22Rv1 (cell line): ENCODE measurements around the gene ACADS.

ENCODE experiments used
- H3K27ac ChIP-seq: fragments of 450-650 bp; 2 replicates; pipeline ENCODE4 v1.5.1; 2017
- ZFX ChIP-seq: fragments of 450-650 bp; IDR thresholded peaks from 2 replicates; pipeline ENCODE4 v1.6.1; 2017; ENCODE audit warnings: antibody characterized with exemption, borderline replicate concordance
- TF ChIP-seq, protein P1 (sequence below): fragments of 450-650 bp; IDR thresholded peaks from 2 replicates; pipeline ENCODE4 v1.5.1; 2017; ENCODE audit warnings: mild to moderate bottlenecking

ACADS gene

DNA sequence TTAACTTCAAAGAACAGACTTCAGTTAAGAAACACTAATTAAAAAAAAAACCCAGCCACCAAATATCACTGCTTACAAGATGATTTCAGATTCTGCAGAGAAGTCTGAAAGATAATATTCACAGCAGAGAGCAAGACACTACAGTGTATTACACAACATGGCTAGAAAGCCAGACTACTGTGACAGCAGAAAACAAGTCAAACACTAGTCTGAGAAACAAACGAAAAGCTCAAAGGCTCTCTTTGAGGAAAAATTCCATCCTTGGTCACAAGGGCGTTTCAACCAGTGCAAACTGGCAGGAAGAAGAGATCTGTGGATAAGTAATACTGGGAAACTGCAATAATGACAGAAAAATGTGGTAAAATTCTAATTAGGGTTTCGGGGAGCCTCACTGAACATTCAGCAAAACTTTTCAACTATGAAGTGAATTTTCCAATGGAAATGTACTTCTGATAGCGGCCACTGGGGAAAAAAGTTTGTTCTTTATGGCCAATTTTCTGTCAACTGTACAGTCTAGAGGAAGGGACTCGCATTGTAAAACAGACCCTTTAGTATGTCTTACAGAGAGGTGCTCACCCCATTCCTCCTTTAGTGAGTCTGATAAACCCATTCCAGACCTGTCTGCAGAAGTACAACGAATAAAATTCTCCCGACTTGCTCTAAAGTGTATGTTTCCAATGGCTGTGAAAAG, 50.4 kb downstream of the ACADS start:
- TF ChIP-seq ZFX, result no peak
- TF ChIP-seq, protein P1, sequence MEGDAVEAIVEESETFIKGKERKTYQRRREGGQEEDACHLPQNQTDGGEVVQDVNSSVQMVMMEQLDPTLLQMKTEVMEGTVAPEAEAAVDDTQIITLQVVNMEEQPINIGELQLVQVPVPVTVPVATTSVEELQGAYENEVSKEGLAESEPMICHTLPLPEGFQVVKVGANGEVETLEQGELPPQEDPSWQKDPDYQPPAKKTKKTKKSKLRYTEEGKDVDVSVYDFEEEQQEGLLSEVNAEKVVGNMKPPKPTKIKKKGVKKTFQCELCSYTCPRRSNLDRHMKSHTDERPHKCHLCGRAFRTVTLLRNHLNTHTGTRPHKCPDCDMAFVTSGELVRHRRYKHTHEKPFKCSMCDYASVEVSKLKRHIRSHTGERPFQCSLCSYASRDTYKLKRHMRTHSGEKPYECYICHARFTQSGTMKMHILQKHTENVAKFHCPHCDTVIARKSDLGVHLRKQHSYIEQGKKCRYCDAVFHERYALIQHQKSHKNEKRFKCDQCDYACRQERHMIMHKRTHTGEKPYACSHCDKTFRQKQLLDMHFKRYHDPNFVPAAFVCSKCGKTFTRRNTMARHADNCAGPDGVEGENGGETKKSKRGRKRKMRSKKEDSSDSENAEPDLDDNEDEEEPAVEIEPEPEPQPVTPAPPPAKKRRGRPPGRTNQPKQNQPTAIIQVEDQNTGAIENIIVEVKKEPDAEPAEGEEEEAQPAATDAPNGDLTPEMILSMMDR, result no peak; the same call in 1 of the 2 replicates
- no peak overlapping the region for H3K27ac ChIP-seq

GRCh38 chr12:120783197-120783596, 57.6 kb downstream of the ACADS start:
- H3K27ac ChIP-seq, result no peak overlapping the region
- no peak for TF ChIP-seq ZFX
- TF ChIP-seq, protein P1, result no peak

- no peak overlapping the region for H3K27ac ChIP-seq
- TF ChIP-seq, protein P1, result no peak
- TF ChIP-seq ZFX, result no peak
Measured at GRCh38 chr12:120784804-120785203, 59.2 kb downstream of the ACADS start.

- no peak for TF ChIP-seq ZFX
- TF ChIP-seq, protein P1, result no peak
- H3K27ac ChIP-seq, result no peak overlapping the region
Measured at GRCh38 chr12:120787889-120788288, 62.3 kb downstream of the ACADS start.
